Tibial nerve (tissue), 3 donors: ENCODE measurements around the gene SEMA4C.

Experiments used
- CTCF ChIP-seq, 5 experiments: fragments of 200-600 bp in 3 of 5; fragments of 450-650 bp in 2 of 5; sonication (generic) in 3 of 5; IDR thresholded peaks; one replicate each; pipeline ENCODE4 v1.5.1; 2016 to 2019; ENCODE audit warnings: antibody characterized with exemption in 5 of 5, mild to moderate bottlenecking in 3 of 5, moderate library complexity in 2 of 5
- POLR2A ChIP-seq, 2 donors: fragments of 450-650 bp; IDR thresholded peaks; one replicate each; pipeline ENCODE4 v1.6.1; 2017; ENCODE audit warnings: antibody characterized with exemption in 2 of 2, mild to moderate bottlenecking in 2 of 2, moderate library complexity in 2 of 2

GRCh38 chr2:96877631-96878092 lies 7.8 kb upstream of the SEMA4C start:
- no peak for TF ChIP-seq CTCF (IDR thresholded peaks at IDR 0.05)
- TF ChIP-seq POLR2A (IDR thresholded peaks at IDR 0.05) = no peak
